HG03139 (cell line): ENCODE measurements around the gene SEPSECS.
A peak's percentile ranks its signal among the peaks of the same experiment; 100 is the strongest.

Experiments
- ATAC-seq: cut with Tn5 transposase; IDR thresholded peaks from one replicate; pipeline ENCODE4 v1.9.1; 2021; ENCODE audit not compliant: unreplicated experiment

Gene SEPSECS

DNA sequence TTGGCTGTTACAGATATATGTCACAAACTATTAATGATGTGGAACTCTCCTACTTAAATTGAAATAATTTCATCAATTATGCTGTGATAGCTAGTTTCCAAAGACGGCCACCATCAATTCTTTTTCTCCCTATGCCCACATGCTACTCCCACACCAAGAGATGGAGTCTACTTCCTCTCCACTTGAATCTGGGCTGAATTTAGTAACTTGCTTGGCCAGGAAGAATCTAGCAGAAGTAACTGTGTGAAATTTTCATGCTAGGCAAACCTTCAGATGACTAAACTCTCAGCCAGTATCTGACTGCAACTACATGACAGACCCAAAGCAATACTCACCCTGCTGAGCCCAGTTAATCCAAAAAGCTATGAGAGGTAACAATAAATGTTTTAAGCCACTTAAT, 3.2 kb downstream of the SEPSECS start:
- no peak for ATAC-seq

- ATAC-seq = no peak
These were observed 4.3 kb downstream of the SEPSECS start for GRCh38 chr4:25155947-25156346.

GRCh38 chr4:25154594-25155265, 5.5 kb downstream of the SEPSECS start:
- no peak for ATAC-seq

DNA sequence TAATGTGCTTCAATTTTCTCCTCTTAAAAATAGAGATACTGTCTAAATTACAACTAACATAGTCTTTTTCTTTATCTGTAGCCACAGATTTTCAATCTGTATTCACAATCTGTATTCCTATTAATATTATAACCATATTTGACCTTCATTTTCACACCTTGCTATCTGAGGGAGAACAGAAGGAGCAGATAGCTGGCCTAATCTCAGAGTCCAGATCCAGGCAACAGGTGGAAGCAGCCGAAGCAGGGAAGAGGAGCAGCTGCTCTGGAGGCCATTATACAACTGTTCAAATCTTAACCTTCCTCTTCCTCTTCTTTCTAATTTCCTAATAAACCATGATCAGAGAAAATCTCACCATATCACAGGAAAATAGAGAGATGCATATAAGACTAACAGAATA, 14.2 kb downstream of the SEPSECS start:
- ATAC-seq = no peak

DNA sequence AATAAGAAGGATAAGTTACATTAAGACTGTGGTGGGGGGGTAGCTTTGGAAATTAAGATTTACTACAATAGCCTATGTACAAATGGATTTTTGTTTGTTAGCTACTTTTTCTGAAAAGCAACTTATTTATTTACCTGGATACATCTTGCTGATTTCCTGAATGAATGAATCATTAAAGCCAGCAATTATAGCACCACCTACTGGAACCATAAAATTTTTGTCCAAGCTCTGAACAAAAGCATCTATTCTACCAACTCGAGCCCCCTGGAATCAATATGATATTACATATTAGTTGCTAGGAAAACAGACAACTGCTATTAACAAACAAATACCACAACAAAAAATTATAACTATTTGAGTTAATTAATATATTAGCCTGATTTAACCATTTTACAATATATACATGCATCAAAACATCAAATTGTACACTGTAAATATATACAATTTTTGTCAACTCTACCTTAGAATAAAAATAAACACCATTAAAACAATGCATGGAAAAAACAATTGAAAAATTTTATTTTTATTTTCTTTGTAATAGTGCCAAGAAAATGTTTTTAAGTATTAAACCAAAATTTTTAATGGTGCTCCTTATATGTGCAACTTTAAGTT, 15.3 kb downstream of the SEPSECS start:
- no peak for ATAC-seq

GRCh38 chr4:25142468-25142867, 17.8 kb downstream of the SEPSECS start:
- ATAC-seq = no peak

GRCh38 chr4:25141592-25141991, 18.7 kb downstream of the SEPSECS start:
- no peak for ATAC-seq

GRCh38 chr4:25133132-25133531, 27.1 kb downstream of the SEPSECS start:
- no peak for ATAC-seq

DNA sequence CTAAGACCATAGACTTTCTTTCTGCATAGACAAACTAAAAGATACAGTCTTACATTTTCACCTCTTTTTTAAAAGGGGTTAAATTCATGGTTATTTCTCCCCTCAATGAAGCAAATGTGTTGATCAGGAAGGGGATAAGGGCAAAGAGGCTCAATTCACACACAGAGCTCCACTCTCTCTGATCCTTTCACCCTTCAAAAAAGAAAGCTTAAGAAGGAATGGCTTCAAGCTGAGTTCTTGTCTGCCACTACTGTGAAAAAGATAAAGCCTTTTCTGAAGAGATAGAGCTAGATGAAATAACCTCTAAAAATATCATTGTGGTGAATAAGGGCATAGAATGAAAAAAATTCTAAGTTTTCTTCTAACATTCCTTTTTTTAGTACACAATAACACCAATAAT, 28.3 kb downstream of the SEPSECS start:
- no peak for ATAC-seq

- ATAC-seq = no peak
These were observed 28.9 kb downstream of the SEPSECS start for GRCh38 chr4:25131381-25131780.

DNA sequence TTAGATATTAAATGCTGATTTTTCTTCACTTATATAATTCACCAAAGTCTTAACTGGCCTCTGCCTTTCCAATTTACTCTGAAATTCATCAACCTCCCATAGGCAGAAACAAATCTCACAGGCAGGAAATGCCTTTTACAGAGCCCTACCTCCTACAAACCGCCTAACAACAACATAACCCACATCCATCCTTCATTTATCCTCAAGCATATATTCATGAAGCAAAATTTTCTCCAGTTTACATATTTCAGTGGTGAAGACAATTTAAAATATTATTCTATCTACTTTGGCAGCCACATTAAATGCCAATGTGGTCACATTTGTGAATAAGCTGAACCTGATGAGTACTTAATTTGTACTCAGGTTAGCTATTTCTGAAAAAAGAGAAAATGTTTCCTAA, 30.3 kb downstream of the SEPSECS start:
- no peak for ATAC-seq

DNA sequence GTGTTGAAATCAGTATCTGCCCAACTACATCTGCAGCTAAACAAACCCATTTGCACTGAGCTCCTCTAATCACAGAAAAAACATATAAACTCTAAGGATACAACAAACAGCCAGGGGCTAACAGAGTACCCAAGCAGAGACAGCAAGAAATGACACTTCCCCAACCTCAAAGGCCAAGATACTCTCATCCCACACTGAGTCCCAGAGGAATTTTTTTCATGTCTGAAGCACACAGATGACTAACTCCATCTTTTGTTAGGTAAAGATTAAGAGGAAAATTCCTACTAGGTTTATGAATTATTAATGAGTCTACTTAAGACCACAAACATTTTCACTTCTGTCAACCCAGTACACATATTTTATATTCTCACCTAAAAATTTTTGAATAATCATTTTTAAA, 31.6 kb downstream of the SEPSECS start:
- no peak for ATAC-seq

DNA sequence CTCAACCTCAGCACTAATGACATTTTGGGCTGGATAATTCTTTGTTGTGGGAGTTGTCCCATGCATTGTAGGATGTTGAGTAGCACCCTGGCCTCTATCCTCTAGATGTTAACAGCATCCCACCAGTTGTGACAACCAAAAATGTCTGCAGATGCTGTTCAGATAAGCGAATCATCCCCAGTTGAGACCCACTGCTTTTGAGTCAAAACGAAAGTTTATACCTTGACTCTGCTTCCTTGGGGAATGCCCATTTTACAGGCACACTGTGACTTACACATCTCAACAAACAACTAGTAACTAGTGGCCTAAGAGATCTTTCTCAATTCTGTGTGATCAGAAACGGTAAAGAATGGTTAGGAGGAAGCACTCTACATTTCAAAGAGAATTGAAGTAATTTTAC, 37.0 kb downstream of the SEPSECS start:
- peak; percentile 86 for ATAC-seq

GRCh38 chr4:25120146-25120940, 39.9 kb downstream of the SEPSECS start:
- no peak for ATAC-seq

DNA sequence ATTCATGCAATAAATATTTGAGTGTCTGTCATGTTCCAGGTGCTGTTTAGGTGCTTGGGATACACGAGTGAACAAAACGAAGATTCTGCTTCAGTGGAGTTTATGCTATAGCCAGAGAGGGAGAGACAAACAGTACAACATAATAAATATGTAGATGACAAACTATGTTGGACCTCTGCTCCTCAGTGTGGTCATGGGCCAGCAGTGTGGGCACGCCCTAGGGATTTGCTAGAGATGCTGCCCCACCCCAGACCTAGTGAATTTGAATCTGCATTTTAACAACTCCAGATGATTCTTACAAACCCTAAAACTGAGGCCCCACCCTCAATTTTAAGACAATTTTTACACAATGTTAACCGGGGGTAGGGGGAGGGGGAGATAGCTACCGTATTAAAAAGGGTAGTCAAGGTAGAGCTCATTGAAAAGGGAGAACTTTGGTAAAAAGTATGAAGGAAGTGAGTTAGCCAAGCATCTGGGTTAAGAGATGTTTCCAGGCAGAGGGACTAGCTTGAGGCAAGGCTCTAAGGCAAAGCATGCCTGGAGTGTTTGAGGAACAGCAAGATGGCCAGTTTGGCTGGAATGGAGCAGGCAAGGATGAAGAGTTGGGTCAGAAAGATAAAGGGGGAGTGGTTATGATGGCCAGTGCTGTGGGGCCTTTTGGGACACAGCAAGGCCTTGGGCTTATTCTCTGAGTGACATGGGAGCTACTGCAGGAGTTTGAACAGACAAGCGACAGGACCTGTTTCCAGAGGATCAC, 42.4 kb downstream of the SEPSECS start:
- ATAC-seq = no peak

GRCh38 chr4:25117274-25117673, 43.0 kb downstream of the SEPSECS start:
- ATAC-seq = no peak

DNA sequence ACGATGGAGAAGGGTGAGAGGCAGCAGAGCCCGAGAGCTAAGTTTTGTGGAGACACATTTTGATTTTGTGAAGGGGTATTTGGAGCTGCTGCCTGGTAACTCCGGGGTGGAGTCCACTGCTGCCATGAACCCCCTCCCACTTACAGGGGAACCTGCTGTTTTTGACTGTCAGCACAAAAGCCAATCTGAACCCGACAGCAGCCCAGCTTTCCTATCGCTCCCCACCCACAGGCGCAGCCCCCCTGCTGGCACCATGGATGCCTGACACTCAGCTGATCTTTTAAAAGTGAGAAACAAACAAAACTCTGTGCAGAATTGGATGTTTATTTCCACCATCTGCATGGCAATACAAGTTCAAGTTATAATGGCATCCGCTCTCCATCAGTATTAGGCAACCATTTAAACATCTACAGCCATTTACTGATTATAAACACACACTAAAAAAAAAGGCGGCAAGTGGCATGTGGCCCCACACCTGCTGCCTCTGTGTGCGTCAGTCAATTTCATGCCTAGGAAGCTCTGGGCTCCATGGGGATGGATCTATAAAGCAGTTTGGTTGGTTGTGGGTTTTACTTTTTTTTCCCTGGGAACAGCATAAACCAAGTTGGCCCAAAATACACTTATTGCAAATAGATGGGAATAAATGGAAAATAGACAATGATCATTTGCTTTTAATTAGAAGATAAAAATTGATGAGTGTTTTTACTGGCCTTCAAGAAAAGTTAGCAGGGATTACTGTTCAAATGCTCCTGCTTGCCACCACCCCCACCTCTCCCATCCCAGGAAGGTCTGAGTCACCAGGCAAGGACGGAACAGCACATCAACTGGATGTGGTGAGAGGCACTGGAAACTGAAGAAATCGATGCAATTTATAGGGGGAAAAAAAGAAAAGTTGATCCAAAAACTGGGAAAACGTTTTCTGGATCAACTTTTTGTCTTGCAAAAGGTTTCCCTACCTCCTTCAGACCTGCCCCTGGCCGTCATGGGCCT, 46.0 kb downstream of the SEPSECS start:
- no peak for ATAC-seq

DNA sequence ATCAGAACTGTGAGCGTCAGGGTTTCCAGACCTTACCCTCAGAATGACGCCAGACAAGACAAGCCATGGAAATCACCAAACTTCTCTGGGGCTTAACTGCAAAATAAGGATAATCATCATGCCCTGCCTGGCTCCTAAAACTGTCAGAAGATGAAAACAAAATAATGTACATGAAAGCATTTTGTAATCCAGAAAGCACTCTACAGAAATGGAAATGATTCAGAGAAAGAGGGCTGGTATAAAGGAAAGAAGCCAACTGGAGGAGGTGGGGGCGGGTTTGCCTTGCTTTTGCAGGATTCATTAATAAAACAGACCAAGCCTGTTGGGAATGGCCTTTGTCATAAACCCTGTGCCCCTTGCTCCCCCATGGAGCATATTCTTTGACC, 47.3 kb downstream of the SEPSECS start:
- ATAC-seq = no peak

- no peak for ATAC-seq
These were observed 47.8 kb downstream of the SEPSECS start for GRCh38 chr4:25112366-25112994.

DNA sequence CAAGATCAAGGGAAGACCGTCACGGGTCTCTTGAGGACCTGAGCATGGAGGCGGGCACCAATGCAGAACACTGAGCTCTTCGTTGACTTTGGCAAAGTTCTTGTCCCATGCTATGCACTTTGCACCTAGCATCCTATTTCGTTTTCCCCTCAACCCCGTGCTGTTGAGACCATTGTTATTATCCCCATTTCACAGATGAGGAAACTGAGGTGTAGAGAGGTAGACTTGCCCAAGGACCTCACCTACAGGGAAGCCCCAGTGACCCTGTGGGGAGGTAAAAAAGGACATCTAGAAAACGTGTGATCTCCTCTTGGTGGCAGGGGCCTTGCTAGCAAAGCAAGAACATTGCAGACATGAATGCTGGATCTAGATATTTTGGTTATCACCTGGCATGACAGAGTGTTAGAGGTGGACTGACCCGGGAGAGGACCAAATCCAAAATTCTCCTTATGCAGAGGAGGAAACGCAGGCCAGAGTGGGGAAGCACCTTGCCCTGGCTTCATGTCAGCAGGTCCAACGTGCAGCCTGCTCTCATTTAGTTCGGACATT, 48.5 kb downstream of the SEPSECS start:
- no peak for ATAC-seq
